Measurements from ENCODE around the gene SPOUT1. TPM values are rescaled to one million over a fixed set of nuclear protein-coding genes. Genes with fewer than 3 reads are reported as not detected.

SPOUT1 gene
- total and polyA plus RNA-seq, 10 of the 15 experiments (the other 5 are each of a cell fraction or from before 2014, with no cell fraction given): 5.7 to 95.0 (median 40.6) TPM

- DNase-seq (ENCODE audit: low read depth, low spot score): no peak
- SMC1A ChIA-PET (ENCODE audit: uncharacterized antibody, unreplicated experiment): interaction anchor here (0.6 kb wide), 1 partner anchor 8 kb away, joined by 3 read pairs; no protein-coding TSS in a partner anchor
These were observed 29.5 kb downstream of the SPOUT1 start for GRCh38 chr9:128800061-128800460.

GRCh38 chr9:128798896-128799295, 30.7 kb downstream of the SPOUT1 start:
- DNase-seq (ENCODE audit: low read depth, low spot score) (no peak), ATAC-seq (no peak), FAIRE-seq (no peak)
- ChIA-PET RAD21 (ENCODE audit: unreplicated experiment) (no interaction called here), CTCF (no interaction called here), SMC1A (ENCODE audit: uncharacterized antibody, unreplicated experiment) (no interaction called here), POLR2A (interaction anchor here (0.6 kb wide), 1 partner anchor 78 kb away, joined by 3 read pairs; no protein-coding TSS in a partner anchor)
- H4K20me1 ChIP-seq (ENCODE audit: control insufficient read depth, insufficient read depth): no peaks in the 10 kb centered on the region
- no peaks in the 10 kb centered on the region for H3K79me2 ChIP-seq (ENCODE audit: control insufficient read depth, insufficient read depth, low read length)
- H3K4me2 ChIP-seq (ENCODE audit: control insufficient read depth, insufficient read depth): no peak overlapping the region
- no peak overlapping the region for H3K9ac ChIP-seq (ENCODE audit: control insufficient read depth, insufficient read depth, low read length)
- no peaks in the 10 kb centered on the region for H3K27me3 ChIP-seq (replicated peaks in 1 of 2; ENCODE audit: control insufficient read depth in 2 of 2, insufficient read depth in 2 of 2, low read length in 1 of 2)
- no peak overlapping the region for H2AFZ ChIP-seq (ENCODE audit: control insufficient read depth, low read depth, low read length)
- no TSS peak for BruUV-seq (replicated peaks)
- intact Hi-C loops (cut with micrococcal nuclease; ENCODE audit: unreplicated experiment): no loop called here
- no peak overlapping the region for H3K4me3 ChIP-seq
- peaks cover 13 to 18% of the 10 kb centered on the region in 2 experiments for H3K36me3 ChIP-seq (ENCODE audit: control insufficient read depth in 2 of 2, insufficient read depth in 2 of 2, low read length in 1 of 2)
- no peaks in the 10 kb centered on the region for H3K4me1 ChIP-seq (ENCODE audit: control insufficient read depth, insufficient read depth, low read length)
- no peaks in the 10 kb centered on the region for H3K9me3 ChIP-seq (replicated peaks; ENCODE audit: control insufficient read depth, insufficient read depth, low read length)
- H3K27ac ChIP-seq (ENCODE audit: control insufficient read depth, insufficient read depth): no peak overlapping the region
- 87% methylated on average over 8 of the region's 8 CpGs for whole genome bisulfite sequencing (ENCODE audit: insufficient coverage, insufficient replicate concordance, low lambda C conversion rate, missing lambda C conversion rate)
- in situ Hi-C loops (cut with MboI): no loop called here
- TF ChIP-seq SIN3A (IDR thresholded peaks at IDR 0.05; ENCODE audit: low read depth, low read length) (no peak), HDAC6 (IDR thresholded peaks at IDR 0.05; ENCODE audit: unreplicated experiment) (no peak), ATF3 (IDR thresholded peaks at IDR 0.05; ENCODE audit: borderline replicate concordance, extremely low read depth, low read depth, low read length) (no peak), NRF1 (conservative IDR thresholded peaks at IDR 0.05; ENCODE audit: low read depth, low read length) (no peak), NFYA (IDR thresholded peaks at IDR 0.05; ENCODE audit: borderline replicate concordance, low read depth, low read length) (no peak), REST (IDR thresholded peaks at IDR 0.05; ENCODE audit: low read depth, low read length) (no peak), SMAD1 (IDR thresholded peaks at IDR 0.05; ENCODE audit: low read depth, partially characterized antibody) (no peak)

More at GRCh38 chr9:128800061-128800460, 29.5 kb downstream of the SPOUT1 start:
- CTCF ChIA-PET: no interaction called here
- Histone ChIP-seq H3K9ac (ENCODE audit: control insufficient read depth, insufficient read depth, low read length) (no peak overlapping the region), H3K4me3 (no peak overlapping the region), H3K9me3 (replicated peaks; ENCODE audit: control insufficient read depth, insufficient read depth, low read length) (no peaks in the 10 kb centered on the region), H3K4me2 (ENCODE audit: control insufficient read depth, insufficient read depth) (no peak overlapping the region), H2AFZ (ENCODE audit: control insufficient read depth, low read depth, low read length) (no peak overlapping the region), H4K20me1 (ENCODE audit: control insufficient read depth, insufficient read depth) (no peaks in the 10 kb centered on the region), H3K27ac (ENCODE audit: control insufficient read depth, insufficient read depth) (no peak overlapping the region), H3K36me3 (ENCODE audit: control insufficient read depth in 2 of 2, insufficient read depth in 2 of 2, low read length in 1 of 2) (peaks cover 15 to 18% of the 10 kb centered on the region in 2 experiments), H3K4me1 (ENCODE audit: control insufficient read depth, insufficient read depth, low read length) (no peaks in the 10 kb centered on the region), H3K27me3 (replicated peaks in 1 of 2; ENCODE audit: control insufficient read depth in 2 of 2, insufficient read depth in 2 of 2, low read length in 1 of 2) (no peaks in the 10 kb centered on the region), H3K79me2 (ENCODE audit: control insufficient read depth, insufficient read depth, low read length) (no peaks in the 10 kb centered on the region)
- intact Hi-C loops (cut with micrococcal nuclease; ENCODE audit: unreplicated experiment): no loop called here
- FAIRE-seq: no peak
- no TSS peak for BruUV-seq (replicated peaks)
- TF ChIP-seq RELB (IDR thresholded peaks at IDR 0.05; ENCODE audit: low read depth): no peak
- no peak for TF ChIP-seq CHD1 (IDR thresholded peaks at IDR 0.05; ENCODE audit: low read depth, low read length)
- in situ Hi-C loops (cut with MboI): no loop called here
- 98% methylated on average over 7 of the region's 7 CpGs for WGBS (ENCODE audit: insufficient coverage, insufficient replicate concordance, low lambda C conversion rate, missing lambda C conversion rate)
- RAD21 ChIA-PET (ENCODE audit: unreplicated experiment): no interaction called here
- POLR2A ChIA-PET: no interaction called here
- no peak for ATAC-seq

Measured in GM12878 (cell line).